Activated CD8-positive, alpha-beta memory T cell treated with anti-CD3 and anti-CD28 coated beads, Interleukin-2, amount 50 U/mL, for 48 hours (primary cell): ENCODE results near the gene TMEM158.

Experiments used
- DNase-seq: peaks from one replicate; pipeline ENCODE4 v3.0.0-alpha.2; 2020

The TMEM158 gene

GRCh38 chr3:45226206-45226915 lies at the start of gene TMEM158:
Gene TMEM158 (minus strand): TSS chr3:45226287. CDS start chr3:45226027, 260 bp downstream.
- DNase-seq, result peak; percentile 85

DNA sequence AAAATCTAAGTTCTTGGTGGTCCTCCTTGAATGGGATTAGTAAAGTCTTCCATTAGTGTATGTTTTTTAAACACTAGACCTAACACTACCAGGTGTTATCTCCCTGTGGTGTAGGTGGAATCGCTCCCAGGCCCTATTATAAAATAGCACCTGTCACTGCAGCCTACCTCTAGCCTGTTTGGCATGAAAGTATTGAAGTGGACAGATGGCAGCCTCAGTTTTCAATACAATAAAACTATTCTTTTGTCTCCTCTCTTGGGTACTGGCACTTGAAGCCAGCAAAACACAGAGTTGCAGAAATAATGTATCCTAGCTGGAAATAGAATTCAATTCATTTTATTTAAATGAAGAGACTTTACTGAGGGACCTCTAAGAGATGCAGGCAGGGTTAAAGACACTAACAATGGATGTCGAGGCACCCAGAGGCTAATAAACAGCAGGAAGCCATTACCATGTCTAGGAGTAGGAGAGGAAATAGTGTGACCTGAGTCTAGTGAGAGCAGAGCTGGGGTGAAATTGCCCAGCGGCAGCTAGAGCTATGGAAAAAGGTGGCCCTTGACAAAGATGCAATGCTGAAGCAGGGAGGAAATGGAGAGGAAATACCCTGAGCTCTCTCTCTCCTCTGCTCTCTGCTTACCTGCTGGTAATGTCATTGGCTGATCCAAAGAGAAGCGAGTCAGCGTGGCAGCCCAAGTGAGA lies 49.1 kb upstream of the TMEM158 start:
- no peak for DNase-seq

DNA sequence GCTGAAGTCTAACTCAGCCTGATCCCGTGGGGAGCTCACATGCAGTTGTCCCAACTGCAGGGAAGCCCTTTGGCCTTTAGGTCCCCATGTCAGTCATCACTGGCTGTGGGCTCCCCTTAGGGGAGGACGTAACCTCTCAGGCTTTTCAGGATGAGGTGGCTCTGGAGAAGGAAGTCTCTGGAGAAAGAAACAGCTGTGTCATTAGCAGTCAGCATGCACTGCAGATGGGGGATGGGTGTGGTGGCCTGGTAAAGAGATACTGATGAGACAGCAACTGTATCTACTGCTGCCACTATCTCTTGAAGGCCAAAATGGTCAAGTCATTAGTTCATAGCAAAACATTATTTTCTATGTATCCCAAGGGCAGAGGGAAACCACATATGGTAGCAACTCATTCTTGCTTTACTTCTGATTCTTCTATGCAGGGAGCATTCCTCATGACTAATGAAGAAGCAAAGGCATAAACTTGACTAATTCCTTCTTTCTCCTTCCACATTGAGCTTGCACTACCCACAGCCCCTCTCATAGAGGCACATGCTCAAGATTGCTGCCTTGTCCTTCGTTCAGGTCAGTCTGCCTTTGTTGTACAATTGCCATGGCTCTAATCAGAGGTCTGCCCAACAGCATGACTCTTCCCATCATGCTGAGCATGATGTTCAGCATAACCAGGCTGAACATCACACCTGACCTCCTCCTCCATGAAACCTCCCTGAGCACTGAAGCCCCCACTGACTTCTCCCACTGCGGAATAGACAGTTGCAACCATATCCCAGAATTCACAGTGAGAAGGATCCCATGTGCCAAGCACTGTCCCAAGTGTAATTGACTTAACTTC lies 47.8 kb upstream of the TMEM158 start:
- no peak for DNase-seq

GRCh38 chr3:45272828-45273470 lies 46.9 kb upstream of the TMEM158 start:
- DNase-seq, result no peak

GRCh38 chr3:45272032-45272810 lies 46.1 kb upstream of the TMEM158 start:
- no peak for DNase-seq

DNA sequence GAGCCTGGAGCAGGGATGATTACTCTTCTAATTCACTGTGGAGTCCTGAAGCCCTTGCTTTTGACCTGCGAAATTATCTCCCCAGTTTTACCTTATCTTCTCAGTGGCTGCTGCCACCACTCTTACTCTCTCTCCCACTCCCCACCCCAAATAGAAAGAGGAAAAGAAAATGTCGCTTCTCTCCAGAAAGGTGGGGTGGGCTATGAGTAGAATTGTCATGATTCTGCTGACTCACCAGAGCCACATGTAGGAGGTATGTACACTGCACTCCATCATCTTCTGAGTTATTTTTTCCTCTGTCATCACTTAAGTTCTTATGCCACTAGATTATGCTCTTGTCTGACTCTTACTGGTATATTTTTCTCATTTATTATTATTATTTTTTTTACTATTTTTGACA lies 43.9 kb upstream of the TMEM158 start:
- no peak for DNase-seq

DNA sequence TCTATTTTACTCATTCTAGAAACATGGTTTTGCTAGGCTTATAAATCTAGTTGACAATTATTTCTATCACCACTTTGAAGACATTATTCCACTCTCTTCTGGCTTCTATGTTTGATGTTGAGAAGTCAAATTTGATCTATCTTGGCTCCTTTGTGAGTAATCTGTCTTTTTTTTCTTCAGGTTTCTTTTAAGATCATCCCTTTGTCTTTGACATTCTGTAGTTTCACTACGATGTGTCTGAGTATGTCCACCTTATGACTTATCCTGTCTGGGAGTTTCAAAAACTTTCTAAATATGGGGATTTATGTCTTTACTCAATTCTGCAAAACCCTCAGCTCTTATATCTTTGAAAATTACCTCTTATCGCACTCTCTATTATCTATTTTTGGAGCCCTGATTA lies 41.0 kb upstream of the TMEM158 start:
- no peak for DNase-seq

- DNase-seq, result no peak
These were observed 35.4 kb upstream of the TMEM158 start for GRCh38 chr3:45261333-45262110.

DNA sequence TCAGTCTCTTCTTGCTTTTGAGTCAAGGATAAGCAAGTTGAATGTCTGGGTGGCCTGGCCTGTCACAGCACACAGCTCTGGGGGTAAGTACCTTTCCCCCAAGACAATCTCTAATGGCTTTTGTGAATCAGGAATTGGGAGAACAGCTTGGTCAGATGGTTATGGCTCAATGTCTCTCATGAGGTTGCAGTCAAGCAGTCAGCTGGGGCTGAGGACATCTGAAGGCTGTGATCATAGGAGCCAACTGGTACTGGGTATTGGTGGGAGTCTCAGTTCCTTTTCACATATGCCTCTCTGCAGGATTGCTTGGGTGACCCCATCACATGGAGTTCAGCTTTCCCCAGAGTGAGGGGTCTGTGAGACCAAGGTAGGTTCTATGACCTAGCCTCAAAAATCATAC lies 33.0 kb upstream of the TMEM158 start:
- DNase-seq, result no peak

GRCh38 chr3:45258317-45258716 lies 32.2 kb upstream of the TMEM158 start:
- DNase-seq, result no peak

GRCh38 chr3:45253316-45253715 lies 27.2 kb upstream of the TMEM158 start:
- no peak for DNase-seq

DNA sequence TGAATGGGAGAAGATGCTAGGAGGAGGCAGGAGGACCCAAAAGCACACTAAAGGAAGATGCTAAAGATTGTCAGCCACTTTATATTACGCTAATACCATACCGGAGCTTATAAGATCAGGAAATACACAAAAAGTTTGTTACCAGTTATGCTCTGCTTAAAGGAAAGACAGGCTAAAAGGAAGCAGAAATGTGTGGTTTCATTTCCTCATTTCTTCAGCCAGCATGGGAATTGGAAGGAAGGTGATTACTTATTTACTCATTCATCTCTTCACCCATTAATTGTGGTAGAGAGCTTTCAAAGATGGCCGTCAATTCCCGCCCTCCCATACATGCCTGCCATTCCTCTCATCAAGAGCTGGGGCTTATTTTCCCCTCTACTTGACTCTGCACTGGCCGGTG lies 26.7 kb upstream of the TMEM158 start:
- no peak for DNase-seq

DNA sequence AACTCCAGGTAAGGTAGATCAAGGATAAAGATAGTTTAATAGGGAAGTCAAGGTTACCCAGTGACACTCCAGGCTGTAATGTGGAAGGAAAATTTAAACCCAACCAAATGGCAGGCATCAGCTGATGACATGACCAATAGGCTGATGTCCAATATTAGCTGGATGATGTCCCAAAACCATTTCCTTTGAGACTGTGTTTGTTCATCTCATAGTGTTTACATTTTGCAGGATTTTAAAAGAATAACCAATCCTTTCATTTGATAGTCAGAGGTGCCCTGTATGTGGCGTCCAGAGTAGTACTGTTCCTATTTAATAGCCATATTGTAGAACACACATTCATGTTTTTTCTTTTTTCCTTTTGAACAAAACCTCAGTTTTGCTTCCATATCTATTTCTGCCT lies 23.3 kb upstream of the TMEM158 start:
- no peak for DNase-seq

DNA sequence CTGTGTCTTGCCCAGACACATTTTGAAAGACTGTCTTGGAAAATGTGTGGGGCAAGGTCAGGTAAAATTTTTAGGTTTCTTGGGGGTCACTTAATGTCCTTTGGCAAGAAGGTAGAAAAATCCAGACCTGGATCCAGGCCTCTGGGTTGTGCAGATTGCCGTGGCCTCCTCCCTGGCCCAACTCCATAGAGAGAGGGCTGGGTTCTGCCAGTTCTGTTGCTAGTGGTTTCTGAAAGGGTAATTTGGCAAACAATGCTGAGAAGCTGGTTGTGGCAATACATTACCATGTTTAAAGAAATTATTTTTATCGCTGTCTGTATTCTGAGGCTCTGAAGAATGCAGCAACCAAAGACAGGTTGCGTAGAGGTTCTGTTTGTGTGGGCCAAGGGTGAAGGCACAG lies 20.2 kb upstream of the TMEM158 start:
- DNase-seq, result no peak

DNA sequence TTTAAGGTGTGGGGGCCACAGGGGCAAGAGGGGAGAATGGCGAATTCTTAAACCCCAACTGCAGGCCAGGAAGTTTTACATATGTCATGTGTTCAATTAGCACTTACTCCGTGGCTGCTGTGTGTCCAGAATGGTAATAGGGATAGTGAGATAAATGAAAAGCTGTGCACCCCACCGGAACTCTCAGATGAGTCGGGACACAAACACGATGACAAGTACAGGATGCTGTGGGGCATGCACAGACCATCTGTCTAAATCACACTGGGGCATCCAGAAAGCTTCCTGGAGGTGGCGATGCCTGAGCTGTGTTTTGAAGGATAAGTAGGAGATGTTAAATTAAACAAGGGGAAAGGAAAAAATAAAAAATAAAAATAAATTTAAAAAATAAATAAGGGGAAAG lies 18.3 kb upstream of the TMEM158 start:
- no peak for DNase-seq

- DNase-seq, result no peak
These were observed 15.1 kb upstream of the TMEM158 start for GRCh38 chr3:45241206-45241605.

- no peak for DNase-seq
These were observed 14.2 kb upstream of the TMEM158 start for GRCh38 chr3:45240292-45240691.

- DNase-seq, result no peak
These were observed 13.2 kb upstream of the TMEM158 start for GRCh38 chr3:45239254-45239653.

DNA sequence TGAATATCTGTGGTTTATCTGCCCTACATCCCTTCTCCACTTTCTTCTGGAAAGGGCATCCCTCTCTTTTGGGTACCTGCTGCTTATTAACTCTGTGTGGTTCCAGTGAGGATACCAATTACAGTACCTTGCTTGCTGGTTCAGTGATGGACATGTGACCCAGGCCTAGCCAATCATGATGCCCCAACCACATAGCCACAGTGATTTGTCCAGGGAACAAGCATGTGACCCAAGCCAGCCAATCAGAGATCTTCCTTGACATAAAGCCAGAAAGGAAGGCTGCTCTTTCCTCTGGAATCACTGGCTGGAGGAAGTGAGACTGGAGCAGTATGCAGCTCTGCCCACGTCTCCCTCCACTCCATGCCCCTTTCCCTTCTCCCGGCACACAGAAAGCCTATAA lies 10.9 kb upstream of the TMEM158 start:
- DNase-seq, result no peak

- DNase-seq, result no peak
These were observed 9.3 kb upstream of the TMEM158 start for GRCh38 chr3:45235409-45235808.

DNA sequence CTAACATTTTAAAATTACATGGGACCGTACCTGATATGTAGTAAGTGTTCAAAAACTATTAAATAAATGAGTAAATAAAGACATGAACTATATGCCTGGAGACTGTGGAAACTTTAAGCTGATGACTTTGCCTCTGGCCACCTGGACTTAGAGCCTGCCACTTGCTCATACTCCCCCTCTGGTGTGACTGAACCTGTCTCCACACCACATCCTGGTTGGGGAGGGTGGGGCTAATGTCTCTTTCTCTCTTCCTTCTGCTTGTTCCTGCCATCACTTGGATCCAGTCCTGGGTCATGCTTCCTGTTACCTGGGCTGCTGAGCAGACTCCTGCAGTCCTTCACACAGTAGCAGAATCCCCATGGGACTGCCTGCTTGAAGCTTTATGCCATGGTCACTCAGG lies 8.2 kb upstream of the TMEM158 start:
- DNase-seq, result no peak

DNA sequence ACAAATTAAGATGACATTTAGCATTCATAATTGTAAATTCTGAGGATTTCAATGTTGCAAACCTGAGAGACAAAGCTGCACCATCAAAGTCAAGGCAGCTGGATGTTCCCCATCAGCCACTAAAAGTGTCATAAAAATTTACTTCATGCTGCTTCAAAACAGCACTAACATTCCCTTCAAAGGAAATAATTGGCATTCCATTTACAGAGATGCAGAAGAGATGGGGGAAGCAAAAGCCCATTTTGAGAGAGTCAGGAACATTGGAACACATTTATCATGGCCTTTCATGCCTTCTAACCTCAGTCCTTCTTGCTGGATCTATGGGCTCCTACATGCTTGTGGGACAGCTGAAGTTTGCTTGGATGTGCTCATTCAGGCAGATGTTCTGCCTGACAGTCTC lies 6.4 kb upstream of the TMEM158 start:
- DNase-seq, result no peak
